K562 (cell line): ENCODE measurements around the gene LMTK2. TPM values are rescaled to one million over a fixed set of nuclear protein-coding genes. Genes with fewer than 3 reads are reported as not detected.

Experiments used
- CCNT2 ChIP-seq: IDR thresholded peaks from 2 replicates; pipeline ENCODE4 v1.6.1; 2011; ENCODE audit warnings: borderline replicate concordance, low read depth, mild to moderate bottlenecking, moderate library complexity, mixed read lengths, low read length; ENCODE audit not compliant: insufficient read length; ENCODE audit errors: extremely low read depth
- CREM ChIP-seq: IDR thresholded peaks from 2 replicates; pipeline ENCODE4 v1.6.1; 2014; ENCODE audit warnings: antibody characterized with exemption, low read depth
- ETV6 ChIP-seq, 3 experiments: fragments of 150-350 bp in 1 of 3; sonication (generic) in 1 of 3; formaldehyde crosslinking in 1 of 3; IDR thresholded peaks; 2 replicates each; pipeline versions ENCODE4 v1.6.1 to v1.8.0; 2014 to 2022; ENCODE audit warnings: borderline replicate concordance in 2 of 3, low read depth in 2 of 3, antibody characterized with exemption in 1 of 3, low read length in 1 of 3, mild to moderate bottlenecking in 1 of 3, missing genetic modification reagents in 1 of 3
- FOXA3 ChIP-seq, 2 experiments: fragments of 450-650 bp in 1 of 2; sonication (generic) in 1 of 2; formaldehyde crosslinking; IDR thresholded peaks in 1 of 2; conservative IDR thresholded peaks in 1 of 2; 2 replicates each; pipeline versions ENCODE4 v1.4.0 to v1.8.0; 2020 to 2022; ENCODE audit warnings: mild to moderate bottlenecking in 2 of 2, missing genetic modification reagents in 1 of 2
- GABPB2 ChIP-seq: fragments of 250-450 bp; sonication (Bioruptor Pico); conservative IDR thresholded peaks from 2 replicates; pipeline ENCODE4 v1.5.1; 2021; ENCODE audit warnings: mild to moderate bottlenecking
- HIVEP1 ChIP-seq: fragments of 250-450 bp; sonication (Bioruptor Pico); IDR thresholded peaks from 2 replicates; pipeline ENCODE4 v1.4.0; 2020; ENCODE audit warnings: mild to moderate bottlenecking
- ID3 ChIP-seq, 2 experiments: fragments of 250-450 bp in 1 of 2; fragments of 450-650 bp in 1 of 2; sonication (Bioruptor Pico) in 1 of 2; IDR thresholded peaks; 2 replicates each; pipeline versions ENCODE4 v1.6.1 to v1.8.0; 2016 to 2021; ENCODE audit warnings: mild to moderate bottlenecking in 2 of 2, moderate library complexity in 2 of 2, missing compliant biosample characterization in 1 of 2, missing genetic modification characterization in 1 of 2
- ILF3 ChIP-seq: fragments of 450-650 bp; IDR thresholded peaks from 2 replicates; pipeline ENCODE4 v1.6.1; 2018; ENCODE audit warnings: antibody characterized with exemption, mild to moderate bottlenecking, moderate library complexity, borderline replicate concordance
- JUN ChIP-seq, 2 experiments: sonication (generic) in 1 of 2; formaldehyde crosslinking in 1 of 2; IDR thresholded peaks; 2 replicates each; pipeline versions ENCODE4 v1.6.1 to v1.8.0; 2012 to 2022; ENCODE audit warnings: borderline replicate concordance in 2 of 2, mild to moderate bottlenecking in 2 of 2, improper control_type of control experiment in 1 of 2, low read depth in 1 of 2, low read length in 1 of 2, missing genetic modification reagents in 1 of 2
- KDM1A ChIP-seq, 2 experiments: fragments of 450-650 bp; IDR thresholded peaks; 2 replicates each; pipeline ENCODE4 v1.6.1; 2016; ENCODE audit warnings: mild to moderate bottlenecking in 2 of 2
- MBD1 ChIP-seq: fragments of 250-450 bp; sonication (Bioruptor Pico); IDR thresholded peaks from 2 replicates; pipeline ENCODE4 v1.8.0; 2022; ENCODE audit warnings: inconsistent platforms
- MCM2 ChIP-seq: fragments of 450-650 bp; IDR thresholded peaks from 2 replicates; pipeline ENCODE4 v1.6.1; 2017; ENCODE audit warnings: low read depth, mild to moderate bottlenecking
- MYBL2 ChIP-seq, 2 experiments: fragments of 450-650 bp in 1 of 2; sonication (generic) in 1 of 2; formaldehyde crosslinking in 1 of 2; IDR thresholded peaks; 2 replicates each; pipeline versions ENCODE4 v1.6.1 to v1.8.1; 2017 to 2022; ENCODE audit warnings: borderline replicate concordance in 1 of 2, inconsistent platforms in 1 of 2, low read depth in 1 of 2, mild to moderate bottlenecking in 1 of 2, missing genetic modification reagents in 1 of 2, moderate library complexity in 1 of 2
- PHTF2 ChIP-seq: fragments of 250-450 bp; sonication (Bioruptor Pico); IDR thresholded peaks from 2 replicates; pipeline ENCODE4 v1.5.0; 2021; ENCODE audit warnings: mild to moderate bottlenecking
- RCOR1 ChIP-seq, 2 experiments: IDR thresholded peaks; 2 replicates each; pipeline ENCODE4 v1.6.1; 2012; ENCODE audit warnings: low read depth in 2 of 2, low read length in 2 of 2, borderline replicate concordance in 1 of 2, improper control_type of control experiment in 1 of 2
- SMARCC2 ChIP-seq: fragments of 450-650 bp; IDR thresholded peaks from 2 replicates; pipeline ENCODE4 v1.6.1; 2017; ENCODE audit warnings: antibody characterized with exemption, moderate library complexity, mild to moderate bottlenecking, low read depth
- TCF7L2 ChIP-seq: fragments of 150-350 bp; IDR thresholded peaks from 2 replicates; pipeline ENCODE4 v1.6.1; 2016; ENCODE audit warnings: low read depth, mild to moderate bottlenecking, low read length, moderate library complexity
- TEAD1 ChIP-seq, 2 experiments: fragments of 450-650 bp in 1 of 2; sonication (generic) in 1 of 2; formaldehyde crosslinking; IDR thresholded peaks; 2 replicates each; pipeline versions ENCODE4 v1.4.0 to v1.8.0; 2020 to 2022; ENCODE audit warnings: mild to moderate bottlenecking in 2 of 2, missing genetic modification reagents in 1 of 2
- ZNF766 ChIP-seq: fragments of 200-800 bp; sonication (Bioruptor generic); conservative IDR thresholded peaks from 2 replicates; pipeline ENCODE4 v1.6.1; 2016; ENCODE audit warnings: missing genetic modification characterization, missing compliant biosample characterization
- ZNF780A ChIP-seq: fragments of 250-450 bp; sonication (Bioruptor Pico); IDR thresholded peaks from 2 replicates; pipeline ENCODE4 v1.5.0; 2021; ENCODE audit warnings: mild to moderate bottlenecking
- polyA plus RNA-seq, 8 experiments: library from polyadenylated mRNA; depleted of rRNA in 4 of 8; stranded (reverse) in 5 of 8; unstranded in 3 of 8; fragments of >200 nt; fragmentation: Nextera tagmentation in 2 of 8; fragmentation: Illumina TruSeq in 1 of 8; extraction: Ambion mirVana in 2 of 8; extraction: Trizol in 1 of 8; gene quantifications; 2 replicates each; pipeline versions ENCODE4 v1.2.1 to v1.2.3, GENCODE V29; 2011 to 2014; ENCODE audit warnings: inconsistent platforms in 1 of 8, missing spikeins in 1 of 8
- total RNA-seq, 7 experiments: library from RNA; depleted of rRNA in 6 of 7; stranded (reverse); fragments of >200 nt in 6 of 7; fragmentation: Illumina TruSeq in 2 of 7; extraction: Trizol in 2 of 7; gene quantifications; 2 replicates each; pipeline versions ENCODE4 v1.2.1 to v1.2.3, GENCODE V29; 2011 to 2021; ENCODE audit warnings: low replicate concordance in 1 of 7
- TF ChIP-seq, protein P1 (sequence below): IDR thresholded peaks from 2 replicates; pipeline ENCODE4 v1.6.1; 2011; ENCODE audit not compliant: insufficient read length; ENCODE audit errors: extremely low read depth
- TF ChIP-seq, protein P2 (sequence below): fragments of 450-650 bp; conservative IDR thresholded peaks from 2 replicates; pipeline ENCODE4 v1.6.1; 2016; ENCODE audit warnings: missing genetic modification characterization, low read depth, mild to moderate bottlenecking, missing compliant biosample characterization, moderate library complexity

Gene LMTK2
- total and polyA plus RNA-seq, 9 of the 15 experiments (the other 6 are each of a cell fraction or from before 2014, with no cell fraction given): 0.78 to 16.4 (median 6.3) TPM

DNA sequence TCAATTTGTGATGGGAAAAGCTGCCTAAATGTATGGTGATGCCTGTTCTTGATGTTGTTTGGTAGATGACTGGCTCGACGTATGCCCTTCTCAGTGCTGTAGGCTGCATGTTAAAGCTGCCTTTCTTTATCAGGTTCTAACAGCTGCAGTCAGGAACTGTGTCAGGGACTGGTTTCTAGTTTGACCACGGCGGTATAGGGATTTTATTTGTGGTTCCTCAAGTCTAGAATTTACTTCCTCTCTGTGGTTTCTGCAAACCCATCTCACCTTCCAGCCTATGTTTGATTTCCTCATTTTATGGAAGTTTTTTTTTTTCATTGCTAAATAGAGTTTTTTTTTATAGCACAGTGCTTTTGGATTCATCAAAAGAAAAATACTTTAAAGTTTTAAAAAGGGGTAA is 26.5 kb downstream of the LMTK2 start (continued):
- TF ChIP-seq JUN (IDR thresholded peaks at IDR 0.05; ENCODE audit: borderline replicate concordance, low read depth, low read length): no peak
- TF ChIP-seq JUN (CRISPR knock-in tag; IDR thresholded peaks at IDR 0.05; ENCODE audit: borderline replicate concordance): no peak
- TF ChIP-seq ETV6 (IDR thresholded peaks at IDR 0.05; ENCODE audit: borderline replicate concordance in 1 of 2, low read depth in 2 of 2, low read length in 1 of 2): peak; percentile 92 to 99
- no peak for TF ChIP-seq ETV6 (CRISPR knock-in tag; IDR thresholded peaks at IDR 0.05; ENCODE audit: borderline replicate concordance)
- no peak for TF ChIP-seq ILF3
- no peak for TF ChIP-seq GABPB2 (CRISPR knock-in tag)
- no peak for TF ChIP-seq FOXA3 (CRISPR knock-in tag; conservative IDR thresholded peaks at IDR 0.05 in 1 of 2, IDR thresholded peaks at IDR 0.05 in 1 of 2)
- no peak for TF ChIP-seq CCNT2
- TF ChIP-seq HIVEP1 (CRISPR knock-in tag): no peak
- no peak for TF ChIP-seq TCF7L2
- TF ChIP-seq ID3 (CRISPR knock-in tag; IDR thresholded peaks at IDR 0.05): no peak
- TF ChIP-seq ID3 (tag; IDR thresholded peaks at IDR 0.05): no peak
- TF ChIP-seq MBD1 (CRISPR knock-in tag): no peak
- TF ChIP-seq PHTF2 (CRISPR knock-in tag): no peak
- 0 out of 4 replicates have a peak, but pooled peaks of 1 of the 2 experiments have one; percentile 21 for TF ChIP-seq TEAD1 (CRISPR knock-in tag; IDR thresholded peaks at IDR 0.05)
- TF ChIP-seq ZNF766 (CRISPR knock-in tag): no peak
- TF ChIP-seq SMARCC2: peak; percentile 72; the same call in 1 of the 2 replicates
- TF ChIP-seq MYBL2 (IDR thresholded peaks at IDR 0.05; ENCODE audit: low read depth): no peak
- TF ChIP-seq MYBL2 (CRISPR knock-in tag; IDR thresholded peaks at IDR 0.05; ENCODE audit: borderline replicate concordance): no peak
- peak; percentile 57 to 86; a peak in 3 of 4 replicates for TF ChIP-seq RCOR1 (IDR thresholded peaks at IDR 0.05; ENCODE audit: borderline replicate concordance in 1 of 2, low read depth in 2 of 2, low read length in 2 of 2)
- no peak for TF ChIP-seq ZNF780A (CRISPR knock-in tag)
- TF ChIP-seq KDM1A (IDR thresholded peaks at IDR 0.05): peak; percentile 87 to 92
- TF ChIP-seq, protein P1, sequence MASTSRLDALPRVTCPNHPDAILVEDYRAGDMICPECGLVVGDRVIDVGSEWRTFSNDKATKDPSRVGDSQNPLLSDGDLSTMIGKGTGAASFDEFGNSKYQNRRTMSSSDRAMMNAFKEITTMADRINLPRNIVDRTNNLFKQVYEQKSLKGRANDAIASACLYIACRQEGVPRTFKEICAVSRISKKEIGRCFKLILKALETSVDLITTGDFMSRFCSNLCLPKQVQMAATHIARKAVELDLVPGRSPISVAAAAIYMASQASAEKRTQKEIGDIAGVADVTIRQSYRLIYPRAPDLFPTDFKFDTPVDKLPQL: no peak
- TF ChIP-seq, protein P2, sequence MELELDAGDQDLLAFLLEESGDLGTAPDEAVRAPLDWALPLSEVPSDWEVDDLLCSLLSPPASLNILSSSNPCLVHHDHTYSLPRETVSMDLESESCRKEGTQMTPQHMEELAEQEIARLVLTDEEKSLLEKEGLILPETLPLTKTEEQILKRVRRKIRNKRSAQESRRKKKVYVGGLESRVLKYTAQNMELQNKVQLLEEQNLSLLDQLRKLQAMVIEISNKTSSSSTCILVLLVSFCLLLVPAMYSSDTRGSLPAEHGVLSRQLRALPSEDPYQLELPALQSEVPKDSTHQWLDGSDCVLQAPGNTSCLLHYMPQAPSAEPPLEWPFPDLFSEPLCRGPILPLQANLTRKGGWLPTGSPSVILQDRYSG: no peak
- TF ChIP-seq MCM2: no peak
- TF ChIP-seq CREM: peak; percentile 66
